ENCODE data around the gene RAET1L.
"Not testable (repeated sequence)": the region's sequence is repeated elsewhere in the genome, so short reads cannot be mapped to it uniquely, and the experiment has no call there.

The RAET1L gene

DNA sequence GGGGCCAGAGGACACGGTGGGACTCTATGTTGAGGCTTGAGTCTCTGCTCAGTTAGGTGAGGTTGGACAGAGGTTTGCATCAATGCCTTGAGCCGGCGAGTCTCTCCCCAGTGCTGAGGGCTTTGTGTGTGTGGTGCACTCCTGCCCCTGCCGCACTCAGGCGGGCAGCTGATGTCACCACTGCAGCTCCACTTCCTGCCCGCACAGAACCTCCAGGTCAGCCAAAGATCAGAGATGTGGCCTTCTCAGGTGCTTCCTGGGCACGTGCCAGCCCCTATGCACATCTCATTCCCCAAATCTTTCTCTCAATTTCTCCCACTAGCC is 33.9 kb downstream of the RAET1L start:
- DNase-seq (ENCODE audit: low read depth), result not testable (repeated sequence)

DNA sequence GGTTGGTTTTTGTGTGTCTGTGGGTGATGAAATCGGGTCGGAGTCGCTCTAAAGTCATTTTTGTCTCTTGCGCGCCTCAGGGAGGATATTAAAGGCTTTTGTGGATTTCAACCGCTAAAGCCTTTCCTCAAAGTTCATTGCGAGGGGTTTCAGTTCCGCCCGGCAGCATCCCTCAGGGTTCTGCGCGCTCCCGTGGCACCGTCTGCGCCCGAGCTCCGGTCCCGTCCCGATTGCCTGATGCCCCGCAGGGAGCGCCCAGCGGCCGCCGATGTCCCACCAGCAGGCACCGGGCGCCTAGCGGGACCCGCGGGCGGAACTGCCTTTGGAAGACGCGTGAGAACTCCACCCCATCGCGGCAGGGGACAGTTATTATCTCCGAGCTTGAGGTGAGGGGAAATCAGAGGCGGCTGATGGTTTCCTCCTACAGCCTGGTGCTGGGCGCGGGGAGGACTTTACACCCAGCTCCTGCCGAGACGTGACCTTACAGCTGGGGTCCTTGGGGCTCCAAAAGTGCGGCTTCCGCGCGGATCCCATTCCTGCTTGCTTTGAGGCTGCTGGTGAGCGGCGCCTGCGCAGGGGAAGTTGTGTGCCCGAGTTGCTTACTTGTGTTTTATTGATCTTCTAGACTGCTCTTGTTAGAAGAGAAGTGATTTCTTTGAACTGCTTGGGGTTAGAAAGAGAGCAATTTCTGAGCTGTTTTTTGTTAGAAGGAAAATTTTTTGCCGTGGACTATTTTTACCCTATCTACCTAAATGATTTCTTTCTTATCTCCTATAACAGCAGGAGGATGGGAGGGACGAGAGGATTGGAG is 34.5 kb downstream of the RAET1L start:
- no peak for DNase-seq (ENCODE audit: low read depth)

DNA sequence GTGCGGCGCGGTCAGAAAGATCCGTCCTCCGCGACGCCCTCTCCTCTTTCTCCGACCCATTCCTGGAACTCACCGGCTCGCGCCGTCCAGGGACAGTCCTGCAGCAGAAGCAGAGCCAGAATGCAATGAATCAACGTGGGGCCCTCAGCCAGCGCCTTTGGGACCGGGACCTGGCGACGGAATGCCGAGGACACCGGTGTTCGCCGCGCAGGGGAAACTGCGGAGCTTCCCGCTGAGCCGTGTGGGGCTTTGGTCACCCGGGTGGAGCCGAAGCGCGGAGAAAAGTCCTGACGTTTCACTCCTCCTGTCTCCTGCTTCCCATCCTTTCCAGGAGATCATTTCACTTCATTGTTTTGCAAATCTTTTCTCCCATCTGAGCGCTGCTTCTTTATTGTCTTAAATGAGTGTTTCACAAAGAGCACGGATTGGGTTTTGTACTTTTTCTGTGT is 35.1 kb downstream of the RAET1L start:
- no peak for DNase-seq (ENCODE audit: low read depth)

DNA sequence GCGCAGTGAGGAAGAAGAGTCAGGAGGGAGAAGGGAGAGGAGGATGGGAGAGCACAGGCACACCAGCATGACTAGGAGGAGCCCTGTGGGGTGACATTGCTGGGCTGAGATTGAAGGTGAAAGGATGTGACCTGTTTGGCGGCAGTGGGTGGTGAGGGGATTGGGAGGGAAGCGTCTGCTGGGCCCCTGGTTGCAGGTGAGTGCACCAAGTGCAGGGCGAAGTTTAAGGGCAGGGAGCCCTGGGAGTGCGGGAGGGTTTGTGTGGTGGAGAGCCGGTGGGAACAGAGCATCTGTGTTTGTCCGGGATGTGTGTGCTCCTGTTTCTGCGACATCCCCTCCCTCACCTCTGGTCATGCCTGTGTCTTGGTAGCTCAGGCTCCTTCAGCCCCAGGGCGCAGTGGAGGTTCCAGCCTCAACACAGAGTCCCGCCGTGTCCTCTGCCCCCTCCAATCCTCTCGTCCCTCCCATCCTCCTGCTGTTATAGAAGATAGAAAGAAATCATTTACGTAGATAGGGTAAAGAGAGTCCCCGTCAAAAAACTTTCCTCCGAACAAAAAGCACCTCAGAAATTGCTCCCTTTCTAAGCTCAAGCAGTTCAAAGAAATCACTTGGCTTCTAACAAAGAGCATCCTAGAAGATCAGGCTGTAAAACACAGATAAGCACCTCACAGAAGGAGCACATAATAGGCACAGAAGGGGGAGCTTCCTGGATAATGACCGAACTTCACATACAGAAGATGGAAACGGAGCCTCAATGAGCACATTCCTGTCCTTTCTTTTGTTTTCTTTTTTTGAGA is 36.6 kb downstream of the RAET1L start:
- DNase-seq (ENCODE audit: low read depth), result no peak

DNA sequence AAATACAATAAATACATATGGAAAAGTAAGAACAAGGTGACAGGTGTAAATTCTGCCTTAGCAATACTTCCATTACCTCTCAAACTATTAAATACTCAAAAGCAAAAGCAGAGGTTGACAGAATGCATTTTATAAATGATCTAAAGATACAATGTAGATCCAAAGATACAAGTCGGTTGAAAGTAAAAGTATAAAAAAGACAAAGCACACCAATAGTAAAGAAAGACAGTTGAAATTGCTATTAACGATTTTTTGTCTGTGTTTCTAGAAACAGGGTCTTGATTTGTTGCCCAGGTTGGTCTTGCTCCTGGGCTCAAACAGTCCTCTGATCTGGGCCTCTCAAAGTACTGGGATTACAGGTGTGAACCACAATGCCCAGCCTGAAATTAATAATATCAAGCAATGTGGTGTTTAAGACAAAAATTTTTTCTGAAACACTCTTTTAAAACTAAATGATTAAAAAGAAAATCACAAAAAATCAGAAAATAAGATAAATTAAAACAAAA is 37.7 kb downstream of the RAET1L start:
- no peak for DNase-seq (ENCODE audit: low read depth)

DNA sequence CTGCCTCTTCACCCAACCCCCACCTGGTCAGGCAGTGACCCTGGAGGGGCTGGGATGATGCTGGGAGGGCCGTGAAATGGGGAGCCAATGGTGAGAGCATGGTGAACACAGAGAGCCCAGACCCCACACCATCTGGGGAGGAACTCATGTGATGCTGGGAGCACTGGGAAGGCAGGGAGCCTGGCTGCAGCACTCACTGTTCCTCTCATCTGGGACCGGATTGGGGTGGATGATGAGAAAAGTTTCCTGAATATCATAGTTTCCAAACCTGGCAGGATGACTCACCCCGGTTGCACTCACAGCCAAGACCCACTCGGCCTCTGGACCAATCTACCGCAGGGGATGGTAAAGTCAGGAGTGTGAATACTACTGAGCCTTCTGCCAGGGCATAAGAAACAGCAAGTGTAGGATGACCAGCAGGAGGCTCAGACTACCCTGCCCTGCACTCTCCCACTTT is 39.8 kb downstream of the RAET1L start:
- DNase-seq (ENCODE audit: low read depth), result no peak

DNA sequence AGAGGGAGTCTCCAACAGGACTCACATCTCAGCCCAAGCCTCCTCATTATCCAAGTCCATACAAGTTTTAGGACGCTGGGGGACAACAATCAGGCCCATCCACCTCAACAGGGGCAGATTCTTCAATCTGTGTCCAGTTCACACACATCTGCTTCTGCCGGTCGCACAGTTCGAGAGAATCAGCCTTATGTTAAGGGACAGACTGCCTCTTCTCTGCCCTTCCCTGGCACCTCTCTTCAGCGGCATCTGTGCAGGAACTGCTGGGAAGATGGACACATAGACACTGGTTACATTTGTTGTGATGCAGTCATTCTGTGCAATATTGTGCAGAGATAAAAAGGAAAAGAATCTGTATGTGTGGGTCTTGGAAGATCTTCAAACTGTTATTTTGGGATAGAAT is 40.6 kb downstream of the RAET1L start:
- DNase-seq (ENCODE audit: low read depth), result no peak

DNA sequence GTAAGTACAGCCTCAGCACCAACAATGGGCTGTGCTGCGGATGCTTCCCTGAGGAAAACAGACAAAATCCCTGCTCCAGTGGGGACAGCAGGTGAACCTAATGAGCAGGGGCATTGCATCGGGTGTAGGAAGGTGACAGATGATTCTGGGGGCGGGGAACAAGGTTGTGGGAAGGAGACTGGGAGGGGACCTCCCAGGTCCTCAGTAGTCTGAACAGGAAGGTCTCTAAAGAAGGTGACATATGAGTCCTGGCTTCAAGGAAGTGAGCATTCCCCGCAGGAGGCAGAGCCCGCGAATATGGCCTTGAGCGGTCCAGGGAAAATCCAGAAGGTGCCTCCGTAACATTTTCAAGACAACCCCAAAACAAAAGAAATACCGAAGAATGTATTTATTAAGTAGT is 42.2 kb downstream of the RAET1L start:
- no peak for DNase-seq (ENCODE audit: low read depth)

DNA sequence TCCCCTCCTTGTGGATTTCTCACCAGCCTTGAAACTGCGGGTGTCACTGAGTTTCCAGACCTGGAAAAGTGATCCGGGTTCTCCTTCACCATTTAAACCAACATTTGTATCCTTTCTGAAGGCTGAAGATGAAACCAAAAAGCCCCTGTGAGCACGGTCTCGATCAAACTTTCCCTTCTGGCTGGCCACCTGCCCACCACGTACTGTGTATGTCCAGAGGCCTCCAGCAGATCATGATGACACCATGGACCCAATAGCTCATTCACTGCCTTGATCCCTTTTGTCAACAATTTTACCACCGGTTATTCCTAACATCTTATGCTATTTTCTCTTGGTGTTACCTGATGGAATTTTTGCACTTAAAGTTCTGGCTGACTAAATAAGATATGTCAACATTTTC is 46.0 kb downstream of the RAET1L start:
- DNase-seq (ENCODE audit: low read depth), result no peak

DNA sequence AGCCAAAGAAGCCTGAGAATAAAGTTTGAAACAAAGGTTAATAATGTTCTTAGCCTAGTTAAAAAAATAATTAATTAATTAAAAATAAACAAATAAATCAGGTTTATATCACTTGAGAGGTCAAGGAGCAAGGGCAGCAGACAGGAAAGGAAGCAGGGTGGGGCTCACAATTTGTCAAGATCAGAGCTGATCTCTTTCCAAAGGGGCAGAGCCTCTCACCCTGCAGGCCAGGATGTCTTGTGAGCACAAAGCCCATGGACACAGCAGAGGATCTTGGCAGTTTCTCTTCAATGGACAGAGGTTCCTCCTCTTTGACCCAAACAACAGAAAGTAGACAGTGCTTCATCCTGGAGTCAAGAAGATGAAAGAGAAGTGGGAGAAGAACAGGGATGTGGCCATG is 46.7 kb downstream of the RAET1L start:
- DNase-seq (ENCODE audit: low read depth), result no peak

DNA sequence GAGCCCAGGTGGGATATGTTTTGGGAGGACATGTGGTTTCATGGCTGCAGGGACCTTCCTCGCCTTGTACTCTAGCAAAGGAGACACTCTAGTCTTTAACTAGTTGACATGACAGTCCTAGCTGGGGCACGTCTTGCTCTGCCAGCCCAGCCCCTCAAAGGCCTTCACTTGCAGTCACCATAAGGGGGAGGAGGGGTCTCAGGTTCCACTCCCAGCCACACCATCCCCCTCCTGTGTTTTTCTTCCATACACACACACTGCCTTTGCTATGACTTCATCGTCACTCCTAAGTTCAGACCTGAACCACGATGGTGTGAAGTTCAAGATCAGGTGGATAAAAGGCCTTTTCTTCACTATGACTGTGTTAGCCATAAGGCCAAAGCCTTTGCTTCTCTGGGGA is 48.1 kb downstream of the RAET1L start:
- DNase-seq (ENCODE audit: low read depth), result no peak

DNA sequence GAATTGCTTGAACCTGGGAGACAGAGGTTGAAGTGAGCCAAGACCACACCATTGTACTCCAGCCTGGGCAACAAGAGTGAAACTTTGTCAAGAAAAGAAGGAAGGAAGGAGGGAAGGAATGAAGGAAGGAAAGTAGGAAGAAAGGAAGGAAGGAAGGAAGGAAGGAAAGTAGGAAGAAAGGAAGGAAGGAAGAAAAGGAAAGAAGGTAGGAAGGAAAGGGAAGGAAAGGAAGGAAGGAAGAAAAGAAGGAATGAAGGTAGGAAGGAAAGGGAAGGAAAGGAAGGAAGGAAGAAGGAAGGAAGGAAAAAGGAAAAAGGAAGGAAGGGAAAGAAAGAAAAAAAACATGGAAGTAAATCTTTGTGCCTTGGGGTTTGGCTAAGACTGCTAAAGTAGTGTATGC is 49.9 kb downstream of the RAET1L start:
- no peak for DNase-seq (ENCODE audit: low read depth)

DNA sequence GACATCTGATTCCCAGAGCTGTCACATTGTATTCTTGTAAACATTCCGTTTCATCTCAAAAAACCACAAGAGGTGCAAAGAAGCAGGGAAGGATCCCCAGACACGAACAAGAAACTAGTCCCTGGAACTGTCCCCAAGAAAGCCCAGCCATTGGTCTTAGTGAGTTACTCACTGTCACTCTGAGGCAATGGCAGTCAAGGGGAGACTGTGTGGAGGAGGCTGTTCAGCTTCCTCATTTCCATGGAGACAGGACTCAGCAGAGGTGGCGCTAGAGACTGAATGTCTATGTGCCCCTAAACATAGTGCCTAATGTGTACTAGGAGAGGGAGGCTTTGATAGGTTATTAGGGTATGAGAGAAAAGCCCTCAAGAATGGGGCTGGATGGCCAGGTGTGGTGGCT is 50.5 kb downstream of the RAET1L start:
- DNase-seq (ENCODE audit: low read depth), result no peak

DNA sequence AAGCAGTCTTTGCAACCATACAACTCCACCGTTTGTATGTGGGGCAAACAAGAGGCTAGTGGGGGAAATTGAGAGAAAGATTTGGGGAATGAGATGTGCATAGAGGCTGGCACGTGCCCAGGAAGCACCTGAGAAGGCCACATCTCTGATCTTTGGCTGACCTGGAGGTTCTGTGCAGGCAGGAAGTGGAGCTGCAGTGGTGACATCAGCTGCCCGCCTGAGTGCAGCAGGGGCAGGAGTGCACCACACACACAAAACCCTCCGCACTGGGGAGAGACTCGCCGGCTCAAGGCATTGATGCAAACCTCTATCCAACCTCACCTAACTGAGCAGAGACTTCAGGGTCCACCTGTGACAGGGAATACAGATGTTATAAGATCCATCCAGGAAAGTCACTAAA is 50.9 kb downstream of the RAET1L start:
- DNase-seq (ENCODE audit: low read depth), result not testable (repeated sequence)

DNA sequence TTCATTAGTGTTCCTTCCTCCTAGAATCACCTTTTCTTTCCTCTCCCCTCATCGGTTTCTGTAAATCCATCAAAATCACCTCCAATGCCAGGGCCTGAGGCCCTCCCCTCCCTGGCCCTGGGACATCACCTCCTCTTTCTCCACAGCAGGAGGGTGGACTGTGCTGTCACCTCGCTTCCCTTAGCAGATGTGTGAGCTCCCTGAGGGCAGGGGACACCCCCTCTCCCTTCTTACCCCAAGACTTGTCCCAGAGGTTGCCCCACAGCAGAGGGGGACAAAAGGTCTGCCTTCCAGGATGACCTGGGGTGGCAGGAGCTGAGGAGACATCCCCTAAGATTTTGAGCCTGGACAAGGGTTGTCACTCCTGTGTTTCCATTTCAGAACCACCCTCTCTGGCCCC is 55.7 kb downstream of the RAET1L start:
- no peak for DNase-seq (ENCODE audit: low read depth)

DNA sequence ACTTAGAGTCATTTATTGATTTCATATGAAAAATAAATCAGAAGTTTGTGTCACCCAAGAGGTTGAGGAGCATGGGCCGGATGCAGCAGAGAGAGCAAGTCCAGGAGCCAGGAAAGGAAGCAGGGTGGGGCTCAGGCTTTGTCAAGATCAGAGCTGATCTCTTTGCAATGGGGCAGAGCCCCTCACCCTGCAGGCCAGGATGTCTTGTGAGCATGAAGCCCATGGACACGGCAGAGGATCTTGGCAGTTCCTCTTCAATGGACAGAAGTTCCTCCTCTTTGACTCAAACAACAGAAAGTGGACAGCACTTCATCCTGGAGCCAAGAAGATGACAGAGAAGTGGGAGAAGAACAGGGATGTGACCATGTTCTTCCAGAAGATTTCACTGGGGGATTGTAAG is 56.4 kb downstream of the RAET1L start:
- not testable (repeated sequence) for DNase-seq (ENCODE audit: low read depth)
